Erythroblast (primary cell): ENCODE data around the gene TM6SF1.
A peak's percentile ranks its signal among the peaks of the same experiment; 100 is the strongest.

Source experiments
- DNase-seq, 2 experiments: peaks; one replicate each; lab custom pipeline; 2025; lab: John Stamatoyannopoulos, UW
- GATA1 ChIP-seq: IDR thresholded peaks from 2 replicates; pipeline ENCODE4 v1.6.1; 2011; ENCODE audit warnings: low read depth, mild to moderate bottlenecking, control low read depth, low read length, moderate library complexity
- POLR2A ChIP-seq: IDR thresholded peaks from 2 replicates; pipeline ENCODE4 v1.6.1; 2011; ENCODE audit warnings: mild to moderate bottlenecking, low read length

The TM6SF1 gene

DNA sequence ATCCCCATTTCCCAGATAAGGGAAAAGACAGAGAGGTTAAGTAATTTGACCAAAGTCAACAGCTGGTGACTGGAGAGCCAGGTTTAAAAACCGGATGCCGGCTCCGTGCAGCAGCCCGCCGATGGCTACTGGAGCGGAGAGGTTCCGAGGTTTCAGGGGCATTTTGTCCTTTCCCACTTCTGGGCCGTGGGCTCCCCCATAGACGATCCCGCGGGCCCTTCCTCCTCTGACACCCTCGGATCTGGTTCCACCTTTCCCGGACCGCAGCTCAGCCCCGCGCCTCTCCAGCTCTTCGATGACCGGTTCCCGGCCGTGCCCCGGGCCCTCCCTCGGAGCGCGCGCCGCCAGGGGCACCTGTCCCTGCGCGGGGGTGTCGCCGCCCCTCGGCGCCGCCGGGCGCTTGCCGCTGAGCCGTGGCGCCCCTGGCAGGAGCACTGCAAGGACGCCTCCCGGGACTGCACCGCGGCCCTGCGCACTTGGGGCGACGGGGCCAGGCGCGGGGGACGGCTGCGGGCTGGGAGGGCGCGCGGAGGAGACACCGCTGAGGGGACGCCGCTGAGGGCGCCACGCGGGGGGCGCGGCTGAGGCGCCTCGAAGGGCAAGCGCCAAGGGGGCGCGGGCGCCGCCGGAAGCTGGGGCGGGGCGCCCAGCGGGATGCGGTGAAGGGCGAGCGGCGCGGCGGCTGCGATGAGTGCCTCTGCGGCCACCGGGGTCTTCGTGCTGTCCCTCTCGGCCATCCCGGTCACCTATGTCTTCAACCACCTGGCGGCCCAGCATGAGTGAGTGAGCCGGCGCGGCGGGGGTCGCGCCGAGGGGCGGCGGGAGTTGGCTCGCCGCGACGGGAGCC, at the start of gene TM6SF1:
Gene TM6SF1 (plus strand): TSS at position 652 of the 847 bp plus-strand sequence. CDS start 36 bp downstream, at position 688.
- DNase-seq: peak; percentile 53 to 54
- no peak for TF ChIP-seq POLR2A
- no peak for TF ChIP-seq GATA1

DNA sequence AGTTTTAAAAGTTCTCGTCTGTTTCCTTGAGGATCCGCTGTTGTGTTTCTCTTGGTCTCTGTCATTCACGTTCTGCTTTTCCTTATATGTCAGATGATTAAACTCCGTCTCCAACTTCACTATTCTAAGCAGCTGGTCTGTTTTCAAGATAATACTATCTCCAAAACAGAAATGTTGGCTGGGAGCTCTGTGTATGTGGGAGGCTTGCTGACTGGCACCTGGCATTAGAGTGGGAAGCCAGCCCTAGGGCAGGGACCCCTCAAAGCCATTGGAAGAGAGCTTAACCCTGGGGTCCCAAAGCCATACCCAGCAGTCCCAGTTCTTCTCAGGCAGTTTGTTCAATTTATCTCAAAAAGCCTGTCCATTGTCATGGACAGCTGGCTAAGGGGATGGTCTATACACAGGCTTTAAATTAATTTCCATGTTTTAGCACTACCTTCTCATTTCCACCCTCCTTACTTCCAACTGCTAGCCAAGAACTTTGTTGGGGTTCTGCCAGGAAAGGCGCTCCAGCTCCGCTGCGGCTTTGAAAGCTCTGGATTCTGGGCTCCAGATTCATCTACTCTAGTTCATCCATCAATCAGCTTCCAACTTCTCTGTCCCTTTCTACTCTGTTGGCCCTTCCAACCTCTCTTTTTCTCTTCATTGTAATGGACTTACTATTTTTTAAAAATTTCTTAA, 49.6 kb upstream of the TM6SF1 start:
- TF ChIP-seq POLR2A (peak; percentile 24), GATA1 (no peak)
- DNase-seq: peak; percentile 19 to 25

DNA sequence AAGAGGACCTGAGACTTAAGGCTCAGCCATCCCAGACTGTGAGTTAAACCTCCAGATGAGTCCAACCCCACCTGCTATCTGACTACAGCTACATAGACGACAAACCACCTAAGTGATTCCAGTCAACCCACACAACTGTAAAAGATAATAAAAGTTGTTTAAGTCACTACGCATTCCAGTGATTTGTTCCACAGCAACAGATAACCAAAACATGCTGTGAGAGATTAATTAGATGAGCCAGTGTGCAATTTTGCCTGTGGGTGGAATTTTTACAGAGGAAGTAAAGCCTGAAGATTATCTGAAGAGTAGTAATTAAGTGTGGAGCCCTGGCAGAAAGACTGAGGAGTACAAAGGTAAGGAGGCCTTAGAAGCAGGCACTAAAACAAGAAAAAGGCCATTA, 45.8 kb upstream of the TM6SF1 start:
- DNase-seq: peak in 1 of 2 experiments; percentile 22

DNA sequence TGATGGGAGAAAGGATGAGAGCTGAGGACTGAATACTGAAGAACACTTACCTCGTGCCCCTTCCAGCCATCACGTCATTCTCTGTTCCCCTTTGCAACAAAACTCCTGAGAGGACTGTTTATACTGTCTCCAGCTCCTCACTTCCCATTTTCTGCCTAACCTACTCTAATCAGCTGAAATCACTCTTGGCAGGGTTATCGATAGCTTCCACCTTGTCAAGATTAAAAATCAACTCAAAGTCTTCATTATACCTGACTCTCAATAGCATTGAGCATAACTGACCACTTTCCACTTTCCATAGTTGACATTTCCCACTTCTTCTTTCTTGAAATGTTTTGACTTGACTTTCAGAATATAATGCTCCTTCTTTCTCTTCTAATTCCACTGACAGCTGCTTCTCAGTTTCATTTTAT, 44.7 kb upstream of the TM6SF1 start:
- TF ChIP-seq GATA1 (no peak), POLR2A (no peak)
- peak; percentile 11 to 24 for DNase-seq

More for the DNA sequence above, 45.8 kb upstream of the TM6SF1 start:
- TF ChIP-seq POLR2A (no peak), GATA1 (no peak)

DNA sequence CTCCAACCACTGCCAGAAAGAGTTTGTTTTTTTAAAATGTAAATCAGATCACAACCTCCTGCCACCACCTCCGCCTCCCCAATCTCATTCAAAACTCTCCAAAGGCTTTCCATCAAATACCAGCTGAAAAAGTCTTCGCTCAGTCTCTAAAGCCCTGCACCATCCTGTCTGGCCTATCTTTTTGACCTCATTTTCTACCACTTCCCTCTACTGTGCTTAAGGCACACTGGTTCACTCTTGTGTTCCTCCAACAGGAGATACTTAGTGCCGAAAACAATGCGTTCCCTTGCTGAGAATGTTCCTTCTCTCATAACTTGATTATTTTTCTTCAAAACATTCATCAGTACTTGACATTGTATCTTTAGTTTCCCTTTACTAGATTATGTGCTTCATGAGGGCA, 43.9 kb upstream of the TM6SF1 start:
- peak; percentile 28 to 31 for DNase-seq

DNA sequence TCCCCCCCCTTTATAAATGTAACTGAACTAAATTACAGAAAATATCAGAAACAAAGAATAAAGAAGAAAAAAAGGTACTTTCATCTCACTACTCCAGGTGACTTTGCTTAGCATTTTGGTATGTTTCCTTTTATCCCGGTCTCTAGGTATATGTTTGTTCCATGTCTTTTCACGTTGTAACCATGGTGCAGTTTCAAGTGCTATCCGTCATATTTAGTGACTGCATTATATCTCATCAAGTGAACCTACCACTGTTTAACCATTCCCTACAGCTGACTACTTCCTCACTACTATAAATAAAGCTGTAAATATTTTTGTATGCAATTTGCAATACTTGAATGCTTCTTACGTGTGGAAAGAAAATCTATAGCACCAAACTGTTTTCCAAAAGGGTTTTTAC, 42.6 kb upstream of the TM6SF1 start:
- DNase-seq: peak; percentile 28 to 42
- peak; percentile 7 for TF ChIP-seq POLR2A
- TF ChIP-seq GATA1: no peak

More for the DNA sequence above, 43.9 kb upstream of the TM6SF1 start:
- TF ChIP-seq POLR2A: no peak
- TF ChIP-seq GATA1: no peak

DNA sequence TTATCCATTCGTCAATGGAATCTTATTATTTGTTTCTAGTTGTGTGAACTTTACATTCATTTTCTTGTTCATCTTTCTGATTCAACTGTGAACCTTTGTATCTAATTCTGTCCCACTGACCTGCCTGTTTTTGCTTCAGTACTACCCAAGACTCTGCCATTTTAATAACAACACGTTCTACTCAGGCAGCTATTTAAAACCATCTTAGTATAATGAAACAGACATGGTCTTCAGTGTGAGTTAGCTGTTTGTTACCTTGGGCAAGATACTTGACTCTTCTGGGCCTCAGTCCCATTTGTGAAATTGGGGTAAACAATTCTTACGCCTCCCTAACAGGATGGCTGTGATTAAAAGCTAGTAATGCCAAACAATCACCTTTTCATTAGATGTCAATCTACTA, 42.0 kb upstream of the TM6SF1 start:
- TF ChIP-seq POLR2A: no peak
- no peak for TF ChIP-seq GATA1
- peak; percentile 25 to 44 for DNase-seq

DNA sequence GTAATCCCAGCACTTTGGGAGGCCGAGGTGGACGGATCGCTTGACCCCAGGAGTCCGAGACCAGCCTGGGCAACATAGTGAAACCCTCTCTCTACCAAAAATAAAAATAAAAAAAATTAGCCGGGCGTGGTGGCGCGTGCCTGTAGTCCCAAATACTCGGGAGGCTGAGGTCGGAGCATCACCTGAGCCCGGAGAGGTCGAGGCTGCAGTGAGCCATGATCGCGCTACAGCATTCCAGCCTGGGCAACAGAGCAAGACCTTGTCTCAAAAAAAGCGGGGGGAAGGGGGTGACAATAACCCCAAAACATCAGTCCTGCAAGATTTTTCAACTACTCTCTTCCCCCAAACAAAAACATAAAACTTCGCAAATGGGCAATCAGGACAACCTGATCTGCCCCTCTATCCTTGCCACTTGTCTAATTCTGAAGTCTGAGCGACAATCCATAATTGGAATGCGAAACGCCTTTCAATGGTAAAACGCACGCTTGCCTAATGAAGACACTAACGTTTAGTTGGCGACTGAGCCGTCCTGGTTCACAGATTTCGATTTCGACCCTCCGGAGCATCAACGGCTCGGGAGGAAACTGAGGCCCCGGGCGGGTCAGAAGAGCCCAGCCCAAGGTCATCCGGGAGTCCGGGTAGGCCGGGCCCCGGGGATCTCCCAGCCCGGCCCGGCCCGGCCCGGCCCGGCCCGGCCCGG, 41.3 kb upstream of the TM6SF1 start:
- DNase-seq: peak; percentile 47 to 63
- no peak for TF ChIP-seq POLR2A
- no peak for TF ChIP-seq GATA1

DNA sequence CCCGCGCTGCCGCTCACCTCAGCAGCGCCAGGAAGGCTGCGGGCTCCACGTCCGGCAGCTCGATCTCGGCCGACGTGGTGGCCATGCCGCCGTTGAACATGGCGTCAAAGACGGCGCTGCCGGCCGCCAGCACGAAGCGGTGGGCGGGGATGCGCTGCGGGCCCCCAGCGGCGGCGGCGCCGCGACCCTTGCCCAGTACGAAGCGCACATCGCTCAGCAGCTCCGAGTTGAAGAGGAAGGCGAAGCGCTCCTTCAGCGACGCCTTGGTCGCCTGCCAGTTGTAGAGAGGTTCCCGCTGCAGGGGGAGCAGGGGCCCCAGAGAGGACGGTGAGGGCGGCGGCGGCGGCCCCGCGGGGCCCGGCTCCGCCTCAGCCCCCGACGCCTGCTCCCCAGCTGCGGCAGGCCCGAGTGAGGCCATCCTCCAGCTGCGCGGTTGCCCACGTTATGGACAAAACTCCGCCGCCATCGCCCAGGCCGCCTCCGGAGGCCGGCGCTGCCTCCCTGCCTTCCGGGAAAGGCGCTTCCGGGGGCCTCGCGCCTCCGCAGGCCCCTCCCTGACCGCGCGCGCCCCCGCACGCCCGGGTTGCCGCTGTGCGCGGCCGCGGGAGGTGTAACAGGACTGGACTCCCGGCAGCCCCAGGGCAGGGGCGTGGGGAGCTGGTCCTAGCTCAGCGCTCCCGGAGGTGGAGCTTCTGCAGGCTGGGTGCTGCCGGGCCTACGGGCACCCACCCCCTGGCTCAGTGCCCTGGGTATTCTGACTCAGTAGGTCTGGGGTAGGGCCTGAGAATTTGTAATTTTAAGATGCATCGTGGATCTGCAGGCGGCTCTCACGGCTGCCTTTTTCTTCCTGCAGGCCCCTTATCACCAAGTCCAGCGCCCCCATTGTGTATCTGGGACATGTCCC, 40.5 kb upstream of the TM6SF1 start, which contains the start of gene BTBD1:
Gene BTBD1 (minus strand): TSS at position 519 of the 904 bp plus-strand sequence. CDS start 101 bp downstream, at position 418.
- TF ChIP-seq GATA1: no peak
- peak; percentile 98 for TF ChIP-seq POLR2A
- peak; percentile 94 to 96 for DNase-seq

DNA sequence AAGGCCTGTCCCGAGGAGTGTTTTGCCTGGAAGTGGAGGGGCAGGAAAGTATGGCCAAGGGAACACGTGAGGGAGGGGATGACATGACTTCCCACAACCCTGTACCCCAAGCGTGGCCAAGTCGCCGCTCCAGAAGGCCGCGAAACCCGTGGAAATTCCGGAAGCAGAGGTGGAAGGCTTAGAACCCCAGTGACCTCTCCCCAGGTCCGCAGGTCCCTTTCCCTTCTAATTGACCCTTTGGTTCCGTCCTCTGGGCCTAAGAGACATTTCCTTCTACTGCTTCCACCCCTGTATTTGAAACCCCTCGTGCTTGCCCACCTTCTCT, 39.8 kb upstream of the TM6SF1 start:
- DNase-seq: no peak
- TF ChIP-seq GATA1 (no peak), POLR2A (no peak)

DNA sequence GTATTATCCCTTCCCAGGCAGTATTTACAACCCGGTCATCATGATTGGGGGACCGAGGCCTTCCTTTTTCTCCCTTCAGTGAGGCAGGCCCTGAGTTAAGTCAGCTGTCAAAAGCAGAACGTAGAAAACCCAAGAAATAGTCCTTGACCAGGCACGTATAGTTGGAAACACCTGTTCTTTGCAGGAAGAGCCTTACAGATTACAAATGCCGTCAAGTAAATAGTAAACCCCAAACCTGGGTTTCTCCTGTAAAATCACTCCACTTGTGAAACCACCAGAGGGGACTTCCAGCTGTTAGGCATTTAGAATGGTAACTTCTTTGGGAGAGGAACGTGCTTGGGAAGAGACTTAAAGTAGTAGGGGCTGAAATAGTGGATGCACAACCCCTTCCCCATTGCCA, 39.4 kb upstream of the TM6SF1 start:
- TF ChIP-seq POLR2A: no peak
- no peak for TF ChIP-seq GATA1
- peak in 1 of 2 experiments; percentile 26 for DNase-seq

DNA sequence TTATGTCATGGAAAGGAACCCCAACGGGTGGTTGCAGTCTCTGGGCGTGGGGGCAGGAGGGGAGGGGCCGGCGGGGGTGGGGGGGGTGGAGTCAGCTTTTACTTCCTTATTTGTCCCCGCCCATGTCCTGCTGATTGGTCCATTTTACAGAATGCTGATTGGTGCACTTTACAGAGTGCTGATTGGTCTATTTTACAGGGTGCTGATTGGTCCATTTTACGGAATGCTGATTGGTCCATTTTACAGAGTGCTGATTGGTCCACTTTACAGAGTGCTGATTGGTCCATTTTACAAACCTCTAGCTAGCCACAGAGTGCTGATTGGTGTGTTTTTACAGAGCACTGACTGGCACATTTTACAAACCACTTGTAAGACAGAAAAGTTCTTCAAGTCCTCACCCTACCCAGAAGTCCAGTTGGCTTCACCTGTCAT, 38.2 kb upstream of the TM6SF1 start:
- DNase-seq: peak; percentile 72 to 81
